Tibial nerve (tissue), 3 donors: ENCODE data around the gene CFAP73.

Experiments
- CTCF ChIP-seq, 5 experiments: fragments of 200-600 bp in 3 of 5; fragments of 450-650 bp in 2 of 5; sonication (generic) in 3 of 5; IDR thresholded peaks; one replicate each; pipeline ENCODE4 v1.5.1; 2016 to 2019; ENCODE audit warnings: antibody characterized with exemption in 5 of 5, mild to moderate bottlenecking in 3 of 5, moderate library complexity in 2 of 5
- POLR2A ChIP-seq, 2 donors: fragments of 450-650 bp; IDR thresholded peaks; one replicate each; pipeline ENCODE4 v1.6.1; 2017; ENCODE audit warnings: antibody characterized with exemption in 2 of 2, mild to moderate bottlenecking in 2 of 2, moderate library complexity in 2 of 2

- TF ChIP-seq POLR2A (IDR thresholded peaks at IDR 0.05) (no peak), CTCF (IDR thresholded peaks at IDR 0.05) (no peak)
These were observed 5.5 kb downstream of the CFAP73 start for GRCh38 chr12:113155060-113155459.
